Measurements from ENCODE around the gene GLT1D1.
"Not testable (repeated sequence)": the region's sequence is repeated elsewhere in the genome, so short reads cannot be mapped to it uniquely, and the experiment has no call there.

GLT1D1 gene

DNA sequence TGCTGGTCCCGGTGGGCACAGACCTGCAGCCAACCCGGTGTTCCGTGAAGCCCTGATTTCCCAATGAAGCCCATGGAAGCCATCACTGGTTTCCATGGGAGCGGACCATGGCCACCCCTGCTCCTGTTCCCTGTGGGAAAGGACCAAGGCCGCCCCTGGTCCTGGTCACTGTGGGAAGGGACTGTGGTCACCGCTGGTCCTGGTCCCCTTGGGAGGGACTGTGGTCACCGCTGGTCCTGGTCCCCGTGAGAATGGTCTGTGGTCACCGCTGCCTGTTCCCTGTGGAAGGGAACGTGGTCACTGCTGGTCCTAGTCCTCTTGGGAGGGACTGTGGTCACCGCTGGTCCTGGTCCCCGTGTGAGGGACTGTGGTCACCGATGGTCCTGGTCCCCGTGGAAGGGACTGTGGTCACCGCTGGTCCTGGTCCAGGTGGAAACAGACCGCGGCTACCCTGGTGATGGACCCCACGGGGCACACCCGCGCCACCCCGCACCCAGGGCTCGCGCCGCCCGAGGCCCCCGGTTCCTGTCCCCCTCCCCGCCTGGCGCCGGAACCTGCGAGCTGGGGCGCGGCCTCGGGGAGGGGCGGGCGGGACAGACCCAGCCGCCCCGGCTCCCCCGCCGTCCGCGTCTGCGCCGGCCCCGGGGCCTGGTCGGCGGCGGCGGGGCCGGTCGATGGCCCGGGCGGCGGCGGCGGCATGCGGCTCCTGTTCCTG, at the start of gene GLT1D1:
GLT1D1 (plus strand) TSS at position 594 of the 715 bp plus-strand sequence; CDS start at position 698, 104 bp downstream.
- DNase-seq: no peak

DNA sequence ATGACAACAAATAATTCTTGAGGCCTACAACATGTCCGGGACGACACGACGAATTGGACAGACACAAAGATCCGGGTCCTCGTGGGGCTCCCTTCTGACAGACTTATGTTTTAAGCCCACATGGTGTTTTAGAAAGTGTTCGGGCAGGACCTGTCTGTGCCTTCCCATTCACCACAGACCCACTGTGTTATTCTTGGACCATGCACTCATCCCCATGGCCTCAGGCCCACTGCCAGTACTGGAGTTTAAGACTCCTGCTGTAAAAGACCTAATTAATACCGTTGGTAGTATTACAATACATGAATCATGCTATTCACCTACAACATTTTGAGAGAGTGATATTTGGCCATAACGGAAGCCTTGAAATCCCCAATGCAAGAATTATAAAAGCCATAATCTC, 49.5 kb upstream of the GLT1D1 start:
- DNase-seq: no peak

DNA sequence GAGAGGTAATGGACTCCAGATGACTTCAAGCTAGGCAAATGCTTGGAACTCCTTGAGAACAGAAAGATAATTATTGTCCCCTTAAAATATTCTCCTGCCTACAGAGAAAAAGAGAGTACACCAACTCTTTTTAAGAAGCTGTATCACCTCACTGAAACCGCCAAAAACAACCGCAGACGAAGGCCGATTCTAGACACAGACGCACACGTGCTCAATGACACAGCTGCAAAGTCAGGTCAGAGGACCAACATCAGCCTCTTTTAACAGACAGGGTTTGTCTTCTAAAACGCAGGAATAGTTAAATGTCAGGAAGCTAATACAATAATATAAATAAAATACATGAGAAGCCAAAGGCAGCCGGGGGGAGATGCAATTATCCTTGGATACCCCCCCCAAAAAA, 48.5 kb upstream of the GLT1D1 start:
- no peak for DNase-seq

DNA sequence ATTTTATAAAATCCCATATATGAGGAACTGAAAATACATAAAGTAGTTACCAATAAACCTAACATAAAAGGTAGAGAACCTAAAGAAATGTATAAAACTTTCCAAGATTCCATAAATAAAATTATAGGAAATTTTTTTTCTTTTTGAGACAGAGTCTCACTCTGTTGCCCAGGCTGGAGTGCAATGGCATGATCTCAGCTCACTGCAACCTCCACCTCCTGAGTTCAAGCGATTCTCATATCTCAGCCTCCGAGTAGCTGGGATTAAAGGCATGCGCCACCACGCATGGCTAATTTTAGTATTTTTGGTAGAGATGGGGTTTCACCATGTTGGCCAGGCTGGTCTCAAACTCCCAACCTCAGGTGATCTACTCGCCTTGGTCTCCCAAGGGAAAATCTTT, 47.9 kb upstream of the GLT1D1 start:
- DNase-seq: not testable (repeated sequence)

DNA sequence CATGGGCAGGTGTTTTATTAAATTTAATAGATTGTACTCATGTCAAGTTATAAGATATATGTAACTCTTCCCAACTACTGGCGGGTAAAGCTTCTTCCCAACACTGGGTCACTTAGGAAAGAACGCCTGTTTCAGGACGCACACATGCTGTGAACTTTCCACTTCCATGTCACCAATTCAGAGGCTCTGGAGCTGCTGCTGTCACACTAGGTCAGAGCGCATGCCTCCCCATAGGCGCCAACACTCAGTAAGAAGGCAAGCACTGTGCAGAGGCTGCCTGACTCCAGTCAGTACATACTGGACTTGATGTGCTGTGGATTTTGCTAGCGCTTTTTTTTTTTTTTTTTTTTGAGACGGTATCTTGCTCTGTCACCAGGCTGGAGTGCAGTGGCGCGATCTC, 46.7 kb upstream of the GLT1D1 start:
- DNase-seq: no peak

DNA sequence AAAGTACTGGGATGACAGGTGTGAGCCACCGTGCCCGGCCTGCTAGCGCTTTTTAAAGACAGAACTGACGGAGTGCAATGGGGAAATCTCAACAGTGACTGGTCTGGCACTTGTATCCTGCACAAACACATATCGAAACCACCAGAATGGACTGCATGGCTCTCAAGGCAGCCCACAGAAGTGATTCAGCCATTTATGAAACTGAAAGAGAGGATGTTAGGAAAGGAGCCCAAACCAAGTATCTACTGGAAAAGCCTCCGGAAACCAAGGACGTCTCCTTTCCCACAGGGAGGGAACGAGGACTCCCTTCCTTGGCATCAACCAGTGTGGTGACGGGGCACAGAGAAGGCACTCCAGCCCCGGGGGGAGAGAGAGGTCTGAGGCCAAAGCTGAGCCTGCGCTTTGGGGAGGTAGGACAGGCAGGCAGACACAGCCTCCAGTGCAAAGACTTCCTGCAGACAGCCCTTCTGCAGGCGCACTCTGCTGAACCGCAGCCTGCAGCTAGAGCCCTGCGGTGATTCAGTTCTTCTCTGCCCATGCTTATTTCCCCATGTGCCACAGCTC, 46.0 kb upstream of the GLT1D1 start:
- DNase-seq: no peak

DNA sequence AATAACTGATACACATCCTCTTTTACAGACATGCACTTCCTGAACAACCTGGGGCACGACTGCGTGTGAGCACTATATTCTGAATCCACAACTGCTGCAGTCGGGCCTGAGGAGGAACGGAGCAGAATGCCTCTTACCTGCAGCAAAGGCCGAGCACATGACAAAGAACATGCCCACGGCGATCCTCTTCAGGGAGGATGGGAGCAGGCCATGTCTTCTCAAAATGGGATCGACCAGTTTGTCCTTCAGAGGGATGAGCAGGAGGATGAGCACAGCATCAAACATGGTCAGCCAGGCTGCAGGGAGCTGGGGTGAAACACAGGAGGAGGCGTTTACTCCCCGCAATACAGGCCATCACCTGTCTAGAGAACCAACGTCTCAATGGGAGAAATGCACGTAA, 44.6 kb upstream of the GLT1D1 start:
- DNase-seq: no peak

DNA sequence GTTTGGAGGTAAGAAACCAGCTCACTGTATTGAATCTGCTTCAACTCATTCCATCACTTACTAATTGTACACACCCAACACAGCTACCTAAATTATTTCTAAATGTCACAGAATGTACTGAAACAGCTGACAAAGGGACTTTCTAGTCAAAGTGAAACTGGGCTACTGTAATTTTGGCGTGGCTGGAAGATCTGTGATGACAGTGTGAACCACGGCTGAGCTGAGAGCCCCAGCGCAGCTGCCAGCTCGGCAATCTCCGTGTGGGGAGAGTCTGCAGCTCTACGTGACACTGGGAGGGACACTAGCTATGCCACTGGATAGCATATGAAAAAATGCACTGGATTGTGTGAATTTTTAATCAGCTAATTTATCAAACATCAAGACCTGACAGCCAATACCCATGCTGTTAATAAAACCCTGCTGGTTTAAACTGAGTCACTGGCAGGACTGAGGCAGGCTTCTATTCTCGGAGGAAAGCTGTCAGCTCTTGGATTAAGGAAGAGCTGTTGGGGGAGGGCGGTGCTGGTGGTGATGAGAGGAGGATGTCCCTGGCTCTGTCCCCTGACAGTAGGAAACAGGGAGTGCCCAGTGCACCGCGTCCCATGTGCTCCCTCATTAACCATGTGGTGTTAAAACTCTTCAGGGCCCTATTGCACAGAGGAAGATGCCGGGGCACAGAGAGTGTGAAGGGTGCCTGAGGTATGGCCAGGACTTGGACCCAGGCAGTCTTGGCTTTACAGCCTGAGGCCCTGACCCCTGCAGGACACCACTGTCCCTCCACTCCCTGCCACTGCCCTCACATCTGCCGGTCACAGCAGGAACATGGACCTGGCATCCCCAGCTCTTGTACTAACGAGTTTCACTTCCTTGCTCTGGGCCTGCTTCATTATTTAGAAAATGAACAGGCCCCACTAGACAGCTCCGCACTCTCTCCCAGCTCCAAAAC, 42.8 kb upstream of the GLT1D1 start:
- DNase-seq: no peak

DNA sequence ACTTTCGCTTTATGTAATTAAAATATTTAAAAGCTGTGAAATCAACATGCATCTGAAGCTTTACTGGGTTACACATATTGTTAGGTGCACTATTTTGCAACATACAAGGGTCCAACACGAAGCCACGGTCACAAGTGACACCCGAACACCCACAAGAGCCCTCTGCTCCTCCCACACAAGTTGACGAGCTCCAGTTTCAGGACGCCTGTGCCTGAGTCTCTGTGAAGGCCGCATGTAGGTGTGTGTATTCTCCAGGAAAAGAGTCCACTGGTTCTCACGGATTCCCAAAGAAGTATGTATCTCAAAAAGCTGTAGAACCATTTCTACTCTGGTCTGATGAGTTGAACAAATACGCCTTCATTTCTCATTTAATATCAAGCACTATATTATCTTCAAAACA, 41.5 kb upstream of the GLT1D1 start:
- DNase-seq: no peak

DNA sequence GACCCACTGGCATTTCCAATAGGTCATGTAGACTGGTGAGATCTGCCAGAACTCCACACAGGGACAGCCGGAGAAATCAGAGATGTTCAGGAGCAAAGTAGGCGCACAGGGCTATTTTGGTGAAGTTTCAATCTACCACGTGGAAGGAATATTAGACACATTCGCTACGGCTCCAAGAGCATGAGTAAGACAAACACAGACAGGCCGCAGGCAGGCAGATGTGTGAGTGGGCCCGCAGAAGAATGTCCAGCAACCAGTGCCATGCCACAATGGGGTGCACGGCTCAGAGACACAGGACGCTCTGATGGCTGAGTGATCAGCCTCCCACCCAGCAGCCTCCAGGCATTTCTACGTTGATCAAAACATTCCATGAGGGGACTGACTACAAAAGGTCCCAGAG, 39.9 kb upstream of the GLT1D1 start:
- DNase-seq: no peak

DNA sequence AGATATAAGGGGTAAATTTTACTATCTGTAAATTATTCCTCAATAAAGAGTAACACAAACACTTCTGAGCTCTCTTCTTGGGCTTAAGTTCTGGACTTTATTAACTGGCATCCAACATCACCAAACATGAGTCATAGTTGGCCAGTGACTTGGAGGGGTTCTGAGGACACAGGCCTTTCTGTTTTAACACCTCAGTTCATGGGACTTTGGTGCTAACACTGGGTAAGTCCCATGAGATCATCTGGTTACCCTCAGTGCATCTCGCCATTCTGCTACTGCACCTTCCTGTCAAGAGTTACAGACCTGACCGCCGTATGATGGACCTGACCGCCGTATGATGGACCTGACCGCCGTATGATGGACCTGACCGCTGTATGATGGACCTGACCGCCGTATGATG, 39.4 kb upstream of the GLT1D1 start:
- DNase-seq: no peak

DNA sequence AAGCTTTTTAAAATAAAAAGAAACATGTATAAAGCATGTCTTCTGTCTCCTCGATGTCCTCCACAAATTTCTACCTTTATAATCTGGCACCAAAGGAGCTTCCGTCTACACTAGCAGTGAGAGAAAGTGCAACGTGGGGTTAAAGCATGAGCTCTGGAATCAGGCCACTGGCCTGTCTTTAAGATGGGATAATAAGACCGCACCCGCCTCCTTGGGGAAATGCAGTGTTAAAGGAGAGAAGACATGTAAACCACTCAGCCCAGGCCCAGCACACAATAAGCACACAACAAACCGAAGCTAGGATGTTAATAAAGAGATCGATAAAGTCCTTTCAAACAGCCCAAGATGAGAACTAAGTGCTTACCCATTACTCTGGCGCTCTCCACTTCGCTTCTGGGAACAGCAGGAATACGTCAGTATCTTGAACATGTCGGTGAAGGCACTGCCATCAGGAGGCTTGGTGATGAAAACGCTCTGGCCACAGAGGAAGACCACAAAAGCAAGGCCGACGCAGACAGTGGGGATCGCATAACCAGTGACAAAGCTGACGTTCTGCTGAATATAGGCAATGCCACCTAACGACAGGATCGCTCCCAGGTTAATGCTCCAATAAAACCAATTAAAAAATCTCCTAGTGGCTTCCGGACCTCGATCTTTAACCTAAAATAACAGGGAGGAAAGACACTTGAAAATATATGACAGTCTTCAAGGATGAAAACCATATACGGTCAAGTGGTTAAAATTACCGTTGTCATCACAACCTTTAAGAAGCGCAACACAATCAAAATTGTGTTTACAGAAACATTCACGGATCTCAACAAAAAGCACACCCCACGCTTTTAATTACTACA, 38.6 kb upstream of the GLT1D1 start:
- no peak for DNase-seq

DNA sequence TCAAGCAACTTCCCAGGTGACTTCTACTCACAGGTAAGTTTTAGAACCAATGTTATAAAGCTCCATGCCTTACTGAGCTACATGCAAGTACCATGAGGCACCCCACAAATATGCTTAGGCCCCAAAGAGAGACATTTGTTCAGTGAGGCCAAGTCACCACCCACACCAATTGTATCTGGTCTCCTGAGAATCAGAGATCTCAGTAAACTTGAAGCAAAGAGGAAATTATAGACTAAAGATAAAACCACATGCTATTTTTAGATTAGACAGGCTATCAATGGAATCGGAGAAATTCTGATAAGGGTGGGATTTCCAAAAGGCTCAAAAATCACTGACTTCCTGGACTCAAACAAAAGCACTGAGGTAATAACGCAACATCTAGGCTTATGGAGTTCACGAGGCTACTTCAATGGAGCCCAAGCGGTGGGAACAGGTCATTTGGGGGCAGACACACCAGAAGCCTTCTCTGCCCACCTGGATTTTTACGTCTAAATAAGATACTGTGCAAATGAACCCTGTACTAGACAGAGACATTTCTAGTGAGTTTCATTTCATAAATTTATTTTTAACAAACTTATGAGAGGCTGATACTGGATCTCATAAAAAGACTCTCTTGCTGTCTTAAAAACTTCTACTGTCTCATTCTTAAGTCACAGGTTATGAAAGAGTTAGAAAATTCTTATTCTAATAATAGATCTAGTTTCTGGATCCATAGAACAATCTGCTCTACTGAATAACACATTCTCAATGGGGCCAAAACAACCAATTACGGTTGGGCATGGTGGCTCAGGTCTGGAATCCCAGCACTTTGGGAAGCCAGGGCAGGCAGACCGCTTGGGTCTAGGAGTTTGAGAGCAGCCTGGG, 37.3 kb upstream of the GLT1D1 start:
- DNase-seq: no peak

DNA sequence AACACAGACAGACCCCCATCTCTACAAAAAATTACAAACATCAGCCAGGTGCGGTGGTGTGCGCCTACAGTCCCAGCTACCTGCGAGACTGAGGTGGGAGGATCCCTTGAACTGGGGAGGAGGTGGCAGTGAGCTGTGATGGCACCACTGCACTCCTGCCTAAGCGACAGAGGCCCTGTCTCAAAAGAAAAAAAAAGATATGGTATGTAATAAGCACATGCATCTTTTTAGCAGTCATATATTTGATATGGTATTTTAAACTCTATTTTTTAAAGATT, 36.7 kb upstream of the GLT1D1 start:
- no peak for DNase-seq

DNA sequence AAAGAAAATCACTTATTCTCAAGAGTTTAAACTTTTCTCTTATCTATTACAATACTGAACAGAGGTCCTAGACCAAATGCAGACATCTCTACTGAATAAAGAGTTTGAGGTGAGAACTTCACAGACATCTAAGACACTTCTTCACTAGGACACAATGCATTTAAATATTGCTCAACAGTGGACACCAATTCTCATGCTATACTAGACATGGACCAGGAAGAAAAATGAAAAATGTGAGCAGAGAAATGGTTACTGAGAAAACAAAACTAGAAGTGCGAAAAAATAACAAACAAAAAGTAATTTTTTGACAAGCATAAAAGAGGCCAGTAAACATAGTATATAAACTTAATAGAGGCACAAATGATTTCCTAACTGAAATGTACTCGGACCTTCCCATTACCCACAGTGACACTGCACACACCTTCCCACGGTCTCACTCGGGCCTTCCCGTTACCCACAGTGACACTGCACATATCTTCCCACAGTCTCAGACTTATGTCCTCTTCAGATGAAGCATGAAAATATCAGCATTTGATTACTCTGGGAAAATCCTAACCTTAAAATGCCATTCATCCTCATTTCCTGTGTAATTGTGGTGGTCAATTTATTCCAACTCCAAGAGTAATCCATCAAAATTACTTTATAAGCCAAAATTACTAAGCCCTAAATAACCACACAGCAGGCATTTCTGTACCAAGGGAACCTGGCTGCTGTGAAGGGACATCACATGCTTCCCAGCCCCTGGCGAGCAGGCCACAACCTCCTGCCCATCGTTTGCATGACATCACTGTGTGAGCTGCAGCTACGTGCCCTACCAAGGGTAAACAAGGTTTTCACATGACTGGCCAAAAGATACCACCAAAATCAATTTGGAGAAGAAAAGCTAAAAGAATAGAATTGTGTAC, 35.9 kb upstream of the GLT1D1 start:
- no peak for DNase-seq

DNA sequence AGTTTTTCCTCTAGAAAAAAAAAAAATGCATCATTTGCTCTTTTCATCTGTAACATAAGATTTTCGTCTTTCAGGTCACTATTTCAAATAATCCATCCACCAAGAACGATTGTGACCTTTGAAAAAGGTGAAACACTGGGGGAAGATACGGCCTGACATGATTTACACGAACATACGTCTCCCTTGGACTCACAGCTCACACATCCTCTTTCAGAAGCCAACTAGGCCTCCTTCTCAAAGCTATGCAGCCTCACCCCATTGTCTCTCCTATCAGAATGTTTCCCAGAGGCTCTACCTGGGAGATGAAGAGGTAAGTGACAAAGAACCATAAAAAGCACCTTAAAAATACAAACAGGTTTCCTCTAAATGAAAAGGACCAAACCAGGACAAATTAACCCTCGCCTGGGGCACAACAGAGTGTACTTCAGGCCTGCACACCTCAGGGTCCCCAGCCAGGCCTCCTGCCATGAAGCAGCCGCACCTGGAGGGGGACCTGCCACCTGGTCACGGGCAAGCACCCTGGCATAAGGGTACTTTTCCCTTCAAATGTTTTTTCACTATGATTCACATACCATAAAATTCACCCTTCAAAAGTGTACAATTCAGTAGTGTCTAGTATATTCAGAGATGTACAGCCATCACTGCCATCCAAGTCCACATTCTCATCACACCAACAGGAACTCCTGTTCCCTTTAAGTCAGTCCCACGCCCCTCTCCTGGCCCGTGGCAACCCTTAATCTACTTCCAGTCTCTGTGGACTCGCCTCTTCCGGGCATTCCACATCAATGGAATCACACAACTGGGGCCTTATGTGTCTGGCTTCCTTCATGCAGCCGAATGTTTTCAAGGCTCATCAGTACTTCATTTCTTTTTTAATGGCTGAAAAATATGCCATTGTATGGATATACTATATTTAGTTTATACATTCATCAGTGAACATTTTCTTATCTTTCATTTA, 34.9 kb upstream of the GLT1D1 start:
- no peak for DNase-seq

DNA sequence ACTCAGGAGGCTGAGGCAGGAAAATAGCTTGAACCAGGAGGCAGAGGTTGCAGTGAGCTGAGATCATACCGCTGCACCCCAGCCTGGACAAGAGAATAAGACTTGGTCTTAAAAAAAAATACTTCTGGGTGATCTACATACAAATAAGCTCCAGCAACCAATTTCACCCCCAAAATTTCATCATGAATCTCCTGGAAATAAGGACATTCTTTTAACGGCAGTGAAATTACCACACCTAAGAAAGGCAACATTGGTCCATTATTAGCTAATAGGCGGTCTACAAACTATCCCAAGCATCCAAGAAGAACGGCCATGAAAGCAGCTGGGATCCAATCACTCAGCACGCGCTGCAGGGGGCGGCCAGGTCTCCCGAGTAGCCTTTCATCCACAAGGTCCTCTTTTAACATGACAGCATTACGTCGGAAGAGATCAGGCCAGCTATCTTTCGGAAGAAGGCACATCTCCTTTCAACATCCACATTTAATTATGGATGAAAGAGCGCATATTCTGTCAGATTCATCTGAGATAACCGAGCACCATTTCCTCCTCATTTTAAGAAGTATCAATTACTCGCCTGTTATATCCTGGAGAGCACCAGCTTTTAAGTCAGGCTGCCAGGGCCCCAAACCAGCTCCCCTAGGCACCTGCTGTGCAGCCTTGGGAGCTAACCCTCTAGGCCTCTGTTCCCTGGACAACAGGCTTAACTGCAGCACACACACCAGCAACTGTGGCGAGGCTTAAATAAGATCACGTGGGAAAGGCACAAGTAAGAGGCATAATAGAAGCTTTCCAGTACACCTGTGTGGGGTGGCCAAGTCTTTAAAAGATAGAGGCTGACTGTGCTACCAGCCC, 33.8 kb upstream of the GLT1D1 start:
- no peak for DNase-seq

DNA sequence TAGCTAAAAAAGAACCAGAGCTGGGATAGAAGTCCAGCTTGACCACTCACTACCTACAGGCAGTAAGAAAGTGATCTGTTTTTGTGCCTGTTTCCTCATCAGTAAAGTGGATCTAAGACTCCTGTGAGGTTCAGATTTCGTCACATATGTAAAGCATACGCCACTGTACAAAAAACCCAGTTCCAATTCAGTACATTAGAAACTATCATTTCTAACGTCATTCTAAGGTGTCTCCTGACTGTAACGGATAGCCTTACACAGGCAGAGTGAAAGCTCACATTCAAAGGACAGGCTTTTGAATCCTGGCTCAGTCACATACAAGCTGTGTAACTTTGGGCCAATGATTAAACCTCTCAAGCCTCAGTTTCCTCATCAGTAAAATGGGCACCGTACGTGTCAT, 33.0 kb upstream of the GLT1D1 start:
- no peak for DNase-seq
